ENCODE measurements around the gene FAM184A. TPM values are rescaled to one million over a fixed set of nuclear protein-coding genes. Genes with fewer than 3 reads are reported as not detected.

Gene FAM184A
- total and polyA plus RNA-seq, 9 of the 15 experiments (the other 6 are each of a cell fraction or from before 2014, with no cell fraction given) = 6.4 to 18.7 (median 13.1) TPM

DNA sequence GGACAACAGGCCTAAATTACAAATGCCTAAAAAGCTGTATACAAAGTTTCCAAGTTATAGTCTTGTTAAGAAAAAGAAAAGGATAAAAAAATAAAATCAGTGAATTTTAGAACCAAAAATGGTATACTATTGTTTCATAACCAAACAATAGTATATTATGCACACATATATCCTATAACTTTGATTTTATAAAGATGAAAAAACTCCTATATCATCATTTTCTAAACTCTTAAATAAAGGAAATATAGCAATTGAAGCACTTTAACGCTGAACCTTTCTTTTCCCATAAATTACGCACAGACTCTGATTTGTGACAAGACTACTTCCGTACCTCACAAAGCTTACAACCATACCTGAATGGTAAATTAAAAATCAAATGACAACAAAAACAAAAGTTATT is 107.6 kb downstream of the FAM184A start:
- Histone ChIP-seq H3K9me3 (replicated peaks; ENCODE audit: control insufficient read depth, insufficient read depth, low read depth, low read length) (no peaks in the 10 kb centered on the region), H3K4me1 (replicated peaks in 1 of 2; ENCODE audit: control insufficient read depth in 2 of 2, insufficient read depth in 2 of 2, low read length in 2 of 2) (no peaks in the 10 kb centered on the region), H3K9ac (ENCODE audit: insufficient read depth in 1 of 2, low read depth in 2 of 2, low read length in 2 of 2) (no peak overlapping the region), H2AFZ (ENCODE audit: low read depth, low read length) (no peak overlapping the region), H4K20me1 (replicated peaks; ENCODE audit: control insufficient read depth, insufficient read depth, low read length) (no peaks in the 10 kb centered on the region), H3K4me2 (ENCODE audit: insufficient read depth, low read length) (no peak overlapping the region), H3K4me3 (no peak overlapping the region), H3K27me3 (ENCODE audit: control insufficient read depth in 2 of 2, insufficient read depth in 2 of 2, low read length in 2 of 2) (no peaks in the 10 kb centered on the region), H3K79me2 (ENCODE audit: control insufficient read depth, insufficient read depth, low read length) (no peaks in the 10 kb centered on the region), H3K27ac (ENCODE audit: extremely low read depth, low read depth, low read length) (no peak overlapping the region), H3K36me3 (ENCODE audit: control insufficient read depth, insufficient read depth, low read length) (0 out of 3 replicates have a peak, but pooled peaks cover 4% of the 10 kb centered on the region), H3K9me1 (ENCODE audit: control insufficient read depth, insufficient read depth, low read length) (no peaks in the 10 kb centered on the region)
- DNase-seq (ENCODE audit: extremely low read depth in 1 of 4, low spot score in 3 of 4) (no peak), ATAC-seq (no peak), FAIRE-seq (no peak)
- no TSS peak for BruUV-seq (replicated peaks)
- TF ChIP-seq ZNF253 (CRISPR knock-in tag; conservative IDR thresholded peaks at IDR 0.05) (no peak), ZNF316 (IDR thresholded peaks at IDR 0.05) (peak; percentile 64), CLOCK (CRISPR knock-in tag; IDR thresholded peaks at IDR 0.05; ENCODE audit: borderline replicate concordance) (no peak), SMAD3 (CRISPR knock-in tag; conservative IDR thresholded peaks at IDR 0.05) (no peak), ZKSCAN8 (CRISPR knock-in tag; IDR thresholded peaks at IDR 0.05) (no peak), IRF1 (CRISPR knock-in tag; IDR thresholded peaks at IDR 0.05; ENCODE audit: borderline replicate concordance) (no peak), PYGO2 (tag; IDR thresholded peaks at IDR 0.05) (no peak), CEBPG (CRISPR knock-in tag; IDR thresholded peaks at IDR 0.05) (no peak), CEBPG (tag; conservative IDR thresholded peaks at IDR 0.05 in 1 of 2, IDR thresholded peaks at IDR 0.05 in 1 of 2) (no peak), NONO (IDR thresholded peaks at IDR 0.05; ENCODE audit: low read depth in 2 of 2, low read length in 1 of 2) (no peak), CBFA2T3 (IDR thresholded peaks at IDR 0.05) (no peak), MAFG (tag; conservative IDR thresholded peaks at IDR 0.05) (no peak), C11orf30 (IDR thresholded peaks at IDR 0.05; ENCODE audit: low read depth) (peak; percentile 45; the same call in 1 of the 2 replicates)
- TF ChIP-seq, protein P1, sequence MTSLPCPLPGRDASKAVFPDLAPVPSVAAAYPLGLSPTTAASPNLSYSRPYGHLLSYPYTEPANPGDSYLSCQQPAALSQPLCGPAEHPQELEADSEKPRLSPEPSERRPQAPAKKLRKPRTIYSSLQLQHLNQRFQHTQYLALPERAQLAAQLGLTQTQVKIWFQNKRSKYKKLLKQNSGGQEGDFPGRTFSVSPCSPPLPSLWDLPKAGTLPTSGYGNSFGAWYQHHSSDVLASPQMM (CRISPR knock-in tag; IDR thresholded peaks at IDR 0.05) = no peak
- TF ChIP-seq, protein P2, sequence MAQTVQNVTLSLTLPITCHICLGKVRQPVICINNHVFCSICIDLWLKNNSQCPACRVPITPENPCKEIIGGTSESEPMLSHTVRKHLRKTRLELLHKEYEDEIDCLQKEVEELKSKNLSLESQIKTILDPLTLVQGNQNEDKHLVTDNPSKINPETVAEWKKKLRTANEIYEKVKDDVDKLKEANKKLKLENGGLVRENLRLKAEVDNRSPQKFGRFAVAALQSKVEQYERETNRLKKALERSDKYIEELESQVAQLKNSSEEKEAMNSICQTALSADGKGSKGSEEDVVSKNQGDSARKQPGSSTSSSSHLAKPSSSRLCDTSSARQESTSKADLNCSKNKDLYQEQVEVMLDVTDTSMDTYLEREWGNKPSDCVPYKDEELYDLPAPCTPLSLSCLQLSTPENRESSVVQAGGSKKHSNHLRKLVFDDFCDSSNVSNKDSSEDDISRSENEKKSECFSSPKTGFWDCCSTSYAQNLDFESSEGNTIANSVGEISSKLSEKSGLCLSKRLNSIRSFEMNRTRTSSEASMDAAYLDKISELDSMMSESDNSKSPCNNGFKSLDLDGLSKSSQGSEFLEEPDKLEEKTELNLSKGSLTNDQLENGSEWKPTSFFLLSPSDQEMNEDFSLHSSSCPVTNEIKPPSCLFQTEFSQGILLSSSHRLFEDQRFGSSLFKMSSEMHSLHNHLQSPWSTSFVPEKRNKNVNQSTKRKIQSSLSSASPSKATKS (CRISPR knock-in tag; IDR thresholded peaks at IDR 0.05) = no peak
- intact Hi-C loops (cut with micrococcal nuclease) = no loop called here
- POLR2A ChIA-PET = interaction anchor here (1.4 kb wide), 1 partner anchor 140 kb away, joined by 4 read pairs; no protein-coding TSS in a partner anchor
- 83% methylated on average over 3 of the region's 3 CpGs for WGBS (ENCODE audit: insufficient coverage, low coverage, missing lambda C conversion rate)
- CTCF ChIA-PET (ENCODE audit: low intra/inter-chr PET ratio) = no interaction called here
- in situ Hi-C loops (cut with MboI) = no loop called here

Measured in K562 (cell line).